Stimulated activated CD8-positive, alpha-beta memory T cell treated with anti-CD3 and anti-CD28 coated beads, Interleukin-4, amount 100 ng/mL, for 24 hours (primary cell): ENCODE measurements around the gene SLC35A1.

Experiments used
- DNase-seq: peaks from one replicate; pipeline ENCODE4 v3.0.0-alpha.2; 2020; ENCODE audit warnings: low read depth

SLC35A1 gene

GRCh38 chr6:87529221-87529620 is 56.4 kb downstream of the SLC35A1 start:
- DNase-seq = no peak

- DNase-seq = no peak
Measured at GRCh38 chr6:87534377-87535047, 61.7 kb downstream of the SLC35A1 start.

- no peak for DNase-seq
Measured at GRCh38 chr6:87538510-87539260, 65.9 kb downstream of the SLC35A1 start.

GRCh38 chr6:87539554-87539953 is 66.8 kb downstream of the SLC35A1 start:
- no peak for DNase-seq

- no peak for DNase-seq
Measured at GRCh38 chr6:87540539-87540938, 67.8 kb downstream of the SLC35A1 start.

- DNase-seq = no peak
Measured at GRCh38 chr6:87541041-87541440, 68.3 kb downstream of the SLC35A1 start.

- DNase-seq = no peak
Measured at GRCh38 chr6:87541744-87542143, 69.0 kb downstream of the SLC35A1 start.

- DNase-seq = no peak
Measured at GRCh38 chr6:87543696-87544473, 71.1 kb downstream of the SLC35A1 start.

- no peak for DNase-seq
Measured at GRCh38 chr6:87544474-87544735, 71.6 kb downstream of the SLC35A1 start.

GRCh38 chr6:87551799-87552198 is 79.0 kb downstream of the SLC35A1 start:
- no peak for DNase-seq

GRCh38 chr6:87553159-87553765 is 80.5 kb downstream of the SLC35A1 start:
- DNase-seq = no peak

- no peak for DNase-seq
Measured at GRCh38 chr6:87555506-87555905, 82.7 kb downstream of the SLC35A1 start.

GRCh38 chr6:87558446-87558845 is 85.7 kb downstream of the SLC35A1 start:
- DNase-seq = no peak

- no peak for DNase-seq
Measured at GRCh38 chr6:87561017-87561416, 88.2 kb downstream of the SLC35A1 start.
